Dedifferentiated amniotic fluid mesenchymal stem cell (primary cell): ENCODE results near the gene LRIG2.
"Not testable (repeated sequence)": the region's sequence is repeated elsewhere in the genome, so short reads cannot be mapped to it uniquely, and the experiment has no call there.

Experiments used
- DNase-seq: peaks from one replicate; pipeline ENCODE4 v3.0.0-alpha.2; 2016; ENCODE audit errors: extremely low spot score

LRIG2 gene

GRCh38 chr1:113129529-113130185, 56.7 kb downstream of the LRIG2 start:
- DNase-seq, result no peak

- DNase-seq, result no peak
Observed at GRCh38 chr1:113133038-113133437, 60.0 kb downstream of the LRIG2 start.

DNA sequence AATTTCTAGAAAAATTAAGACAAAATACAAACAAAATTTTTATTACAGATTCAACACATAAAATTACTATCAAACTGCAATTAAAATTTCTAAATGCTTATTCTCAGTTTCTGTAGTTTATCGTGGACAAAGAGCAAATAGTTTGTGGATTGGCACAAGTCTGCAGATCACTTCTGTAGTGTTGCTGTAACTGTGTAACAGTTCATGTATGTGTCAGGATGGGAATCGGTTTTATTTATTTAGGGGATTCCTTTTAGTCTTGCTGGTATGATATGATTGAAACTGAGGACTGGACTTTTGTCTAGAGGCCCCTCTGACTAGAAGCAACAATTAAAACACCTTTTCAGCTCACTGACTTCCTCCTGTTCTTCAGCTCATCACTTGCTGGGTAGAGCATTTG, 60.8 kb downstream of the LRIG2 start:
- no peak for DNase-seq

GRCh38 chr1:113135460-113135859, 62.5 kb downstream of the LRIG2 start:
- no peak for DNase-seq

GRCh38 chr1:113136476-113136875, 63.5 kb downstream of the LRIG2 start:
- DNase-seq, result no peak

GRCh38 chr1:113137563-113137962, 64.6 kb downstream of the LRIG2 start:
- no peak for DNase-seq

DNA sequence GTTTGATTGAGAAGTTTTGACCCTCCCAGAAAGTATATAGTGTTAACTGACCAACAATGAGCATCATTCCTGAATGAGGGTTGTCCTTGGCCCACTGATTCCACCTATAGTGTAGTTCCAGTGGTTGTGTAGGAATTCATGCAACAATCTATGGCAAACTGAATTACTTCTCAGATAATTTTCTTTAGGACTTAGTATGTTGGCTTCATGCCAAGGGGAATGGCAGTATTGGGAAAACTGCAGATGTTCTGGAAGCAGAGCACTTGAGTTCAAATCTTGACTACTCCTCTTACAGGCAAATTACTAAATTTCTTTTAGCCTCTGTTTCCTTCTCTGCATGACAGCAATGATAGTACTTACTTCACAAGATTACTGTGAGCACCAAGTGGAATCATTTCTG, 65.8 kb downstream of the LRIG2 start:
- no peak for DNase-seq

DNA sequence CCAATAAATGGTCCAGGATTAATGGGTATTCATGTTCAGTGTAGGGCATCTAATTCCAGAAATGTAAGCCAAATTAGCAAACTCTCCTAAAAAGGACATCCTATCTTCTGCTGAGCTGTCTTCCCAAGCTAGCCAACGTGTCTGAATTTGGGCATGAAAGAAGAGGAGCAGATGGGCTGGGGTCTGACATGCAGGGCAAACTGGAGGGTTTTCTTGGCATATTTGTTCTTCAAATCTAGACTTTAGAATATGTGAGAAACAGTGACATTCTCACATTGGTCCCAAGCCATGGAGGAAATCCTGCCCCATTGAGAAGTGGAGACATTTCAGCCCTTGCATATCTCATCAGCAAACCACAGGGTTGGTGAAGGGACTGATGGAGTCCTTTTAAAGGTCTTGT, 67.2 kb downstream of the LRIG2 start:
- no peak for DNase-seq

DNA sequence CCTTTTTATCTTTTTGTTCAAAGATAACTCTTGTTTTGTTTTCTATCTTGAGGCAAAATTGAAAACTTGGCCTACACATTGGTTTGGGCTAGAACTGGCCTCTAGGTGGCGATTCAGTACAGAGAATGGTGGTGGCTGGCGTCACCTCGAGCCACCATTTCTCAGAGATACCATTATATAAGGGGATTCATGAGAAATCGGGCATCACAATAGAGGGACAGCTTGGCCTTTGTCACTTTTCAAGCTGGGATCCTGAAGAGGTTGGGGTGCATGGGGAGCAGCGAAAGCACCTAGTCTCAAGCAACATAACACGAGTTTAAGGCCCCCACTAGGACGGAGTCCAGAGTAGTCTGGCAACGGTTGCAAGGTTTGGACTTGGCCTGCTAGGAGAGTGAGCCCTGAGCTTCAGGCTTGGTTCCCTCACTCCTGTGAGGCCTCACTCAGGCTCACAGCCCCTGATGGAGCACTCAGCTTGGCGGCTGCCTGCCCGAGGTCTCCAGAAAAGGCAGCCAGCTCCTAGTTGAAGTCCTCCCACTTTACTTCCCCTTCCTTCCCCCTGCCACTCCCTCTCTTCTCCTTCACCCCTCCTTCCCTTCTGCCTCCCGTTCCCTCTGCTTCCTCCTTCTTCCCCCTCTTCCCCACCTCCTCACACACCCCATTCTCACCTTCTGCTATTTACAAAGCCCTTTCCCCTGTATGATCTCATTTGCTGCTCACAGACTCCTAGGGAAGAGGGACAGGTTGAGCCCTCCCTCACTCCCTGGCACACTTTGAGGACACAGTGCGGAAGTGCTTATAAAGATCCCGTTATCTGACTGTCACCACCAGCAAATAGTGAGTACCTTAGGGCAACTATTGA, 67.8 kb downstream of the LRIG2 start:
- DNase-seq, result peak; percentile 66

DNA sequence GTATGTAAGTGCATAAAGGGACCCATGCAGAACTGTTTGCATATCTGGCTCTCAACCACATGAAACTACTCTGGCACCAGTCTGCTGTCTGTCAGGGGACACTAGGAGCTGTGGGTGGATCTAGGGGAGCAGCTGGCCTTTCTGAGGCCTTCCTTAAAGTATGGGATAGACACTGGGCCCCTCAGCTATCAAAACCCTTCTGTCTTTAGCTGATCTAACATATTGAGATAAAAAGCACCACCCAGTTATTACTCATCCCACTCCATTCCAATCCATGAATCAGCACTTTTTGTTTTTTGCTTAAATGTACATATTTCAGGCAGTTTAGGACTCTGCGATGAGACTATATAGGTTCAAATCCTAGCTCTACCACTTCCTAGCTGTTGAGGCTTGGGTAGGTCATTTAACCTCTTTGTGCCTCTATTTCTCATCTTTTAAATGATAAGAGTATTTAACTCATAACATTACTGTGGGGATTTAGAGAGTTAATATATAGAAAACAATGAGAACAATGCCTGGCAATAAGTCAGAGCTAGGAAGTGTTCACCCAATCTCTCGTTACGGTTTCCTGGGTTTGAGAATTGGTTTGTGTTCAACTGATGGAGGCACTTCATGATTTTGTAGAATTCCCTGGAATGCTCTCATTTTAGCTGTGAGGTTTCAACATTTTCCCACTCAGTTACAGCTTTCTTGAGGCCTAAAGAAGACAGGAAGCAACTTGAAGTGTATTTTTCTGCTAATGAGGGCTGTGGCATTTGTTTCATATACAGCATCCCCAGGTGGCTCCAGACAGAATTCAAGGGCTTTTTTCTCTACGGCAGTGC, 68.9 kb downstream of the LRIG2 start:
- peak; percentile 56 for DNase-seq

DNA sequence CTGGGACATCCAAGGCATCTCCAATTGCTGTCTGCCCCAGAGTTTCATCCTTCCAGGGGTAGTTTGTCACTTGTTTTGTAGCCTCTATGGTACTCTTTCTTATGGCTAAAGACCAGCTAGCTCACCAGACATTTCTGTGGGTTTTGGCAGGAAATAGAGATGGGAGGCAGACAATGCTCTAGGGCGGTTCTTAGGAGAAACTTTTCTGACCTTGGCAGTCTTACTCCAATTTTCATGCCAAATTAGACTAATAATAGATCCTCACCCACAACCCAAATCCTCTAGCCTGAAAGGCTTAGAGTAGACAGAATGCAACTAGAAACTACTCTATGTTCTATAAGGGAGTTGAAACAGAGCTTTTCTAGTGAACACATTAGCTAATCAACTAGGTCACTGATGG, 69.8 kb downstream of the LRIG2 start:
- DNase-seq, result no peak

- no peak for DNase-seq
Observed at GRCh38 chr1:113146242-113147072, 73.5 kb downstream of the LRIG2 start.

DNA sequence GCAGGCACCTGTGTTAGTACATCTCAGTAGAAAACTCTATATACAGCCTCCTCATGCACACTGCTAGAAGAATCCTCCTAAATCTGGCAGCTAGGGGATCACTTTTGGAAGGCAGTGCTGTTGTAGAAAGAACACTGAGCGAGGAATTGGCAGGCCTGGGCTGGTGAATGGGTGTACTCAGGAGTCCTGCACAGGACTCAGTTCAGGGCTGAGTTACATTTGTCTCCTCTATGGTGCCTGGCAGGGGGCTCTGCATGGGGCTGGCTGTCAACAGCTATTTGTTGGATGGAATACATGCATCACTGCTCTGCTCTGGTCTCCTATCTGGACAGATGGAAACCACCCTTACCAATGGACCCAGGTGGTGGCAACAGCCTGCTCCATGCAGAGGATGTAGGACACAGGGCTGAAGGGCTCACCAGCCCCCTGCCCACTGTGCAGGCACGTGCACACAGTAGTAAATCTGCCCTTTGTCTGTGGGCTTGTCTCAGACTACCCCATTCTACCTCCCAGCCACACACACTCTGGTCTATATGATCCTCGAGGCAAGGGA, 74.2 kb downstream of the LRIG2 start:
- DNase-seq, result no peak

GRCh38 chr1:113147826-113148225, 74.8 kb downstream of the LRIG2 start:
- DNase-seq, result no peak

DNA sequence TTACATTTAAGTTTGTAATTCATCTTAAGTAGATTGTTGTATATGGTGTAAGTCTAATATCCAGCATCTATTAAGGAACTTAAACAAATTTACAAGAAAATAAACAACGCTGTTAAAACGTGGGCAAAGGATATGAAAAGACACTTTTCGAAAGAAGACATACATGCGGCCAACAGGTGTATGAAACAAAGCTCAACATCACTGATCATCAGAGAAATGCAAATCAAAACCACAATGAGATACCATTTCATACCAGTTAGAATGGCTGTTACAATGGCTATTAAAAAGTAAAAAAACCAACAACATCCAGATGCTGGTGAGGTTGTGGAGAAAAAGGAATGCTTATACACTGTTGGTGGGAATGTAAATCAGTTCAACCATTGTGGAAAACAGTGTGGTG, 77.5 kb downstream of the LRIG2 start:
- DNase-seq, result not testable (repeated sequence)

DNA sequence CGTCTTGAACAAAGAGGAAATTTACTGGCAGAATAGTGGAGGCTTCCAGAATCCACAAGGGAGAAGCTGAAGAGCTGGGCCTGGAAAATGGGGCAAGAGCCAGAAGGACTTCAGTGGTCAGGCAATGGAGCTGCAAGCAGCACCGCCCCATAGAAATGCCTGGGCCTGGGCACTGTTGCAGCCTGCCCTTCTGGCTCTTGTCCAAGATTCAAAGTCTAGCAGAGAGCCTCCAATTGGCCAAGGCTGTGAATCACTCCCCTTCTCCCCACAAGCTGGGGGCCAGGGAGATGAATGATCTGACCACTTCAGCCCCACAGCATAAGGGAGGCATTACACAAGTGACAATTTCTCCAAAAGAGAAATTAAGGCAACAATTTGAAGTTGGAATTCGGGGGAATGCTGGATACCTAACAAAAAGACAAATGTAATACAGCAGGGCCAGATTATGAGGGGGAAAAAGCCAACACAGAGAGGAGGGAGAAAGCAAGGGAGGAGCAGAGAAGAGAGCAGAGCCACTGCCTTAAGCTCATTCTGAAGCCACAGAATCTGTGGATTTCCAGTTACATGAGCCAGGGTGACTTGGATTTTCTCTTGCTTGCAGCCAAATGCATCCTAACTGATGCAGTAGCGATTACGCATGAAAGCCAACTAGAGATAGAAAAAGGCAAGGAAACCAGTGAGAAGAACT, 80.3 kb downstream of the LRIG2 start:
- no peak for DNase-seq

DNA sequence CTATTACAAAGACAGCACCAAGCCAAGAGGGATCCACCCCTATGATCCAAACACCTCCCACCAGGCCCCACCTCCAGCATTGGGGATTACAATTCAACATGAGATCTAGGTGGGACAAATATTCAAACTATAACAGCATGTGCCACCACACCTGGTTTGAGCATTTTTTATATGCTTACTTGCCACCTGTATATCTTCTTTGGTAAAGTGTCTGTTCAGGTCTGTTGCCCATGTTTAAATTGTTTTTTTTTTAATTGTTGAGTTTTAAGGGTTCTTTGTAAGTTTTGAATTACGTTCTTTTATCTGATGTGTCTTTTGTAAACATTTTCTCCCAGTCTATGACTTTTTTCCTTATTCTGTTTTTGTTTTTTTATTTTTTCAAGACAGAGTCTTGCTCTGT, 83.4 kb downstream of the LRIG2 start:
- no peak for DNase-seq

- not testable (repeated sequence) for DNase-seq
Observed at GRCh38 chr1:113158743-113159142, 85.7 kb downstream of the LRIG2 start.

- DNase-seq, result no peak
Observed at GRCh38 chr1:113166473-113166872, 93.5 kb downstream of the LRIG2 start.

- no peak for DNase-seq
Observed at GRCh38 chr1:113168946-113169345, 95.9 kb downstream of the LRIG2 start.

GRCh38 chr1:113169591-113169990, 96.6 kb downstream of the LRIG2 start:
- no peak for DNase-seq
